Stimulated activated CD4-positive, alpha-beta T cell treated with anti-CD3 and anti-CD28 coated beads, Interleukin-12 subunit alpha, Interleukin-12 subunit beta, amount 100 ng/mL, for 48 hours (primary cell): ENCODE data around the gene UGGT1.
A peak's percentile ranks its signal among the peaks of the same experiment; 100 is the strongest.
"Not testable (repeated sequence)": the region's sequence is repeated elsewhere in the genome, so short reads cannot be mapped to it uniquely, and the experiment has no call there.

Experiments used
- DNase-seq, 3 donors: peaks; one replicate each; pipeline ENCODE4 v3.0.0-alpha.2; 2020; ENCODE audit warnings: low read depth in 2 of 3, low spot score in 1 of 3

UGGT1 gene

GRCh38 chr2:128174067-128174466 is 83.1 kb downstream of the UGGT1 start:
- DNase-seq = not testable (repeated sequence)

- no peak for DNase-seq
These were observed 86.3 kb downstream of the UGGT1 start for GRCh38 chr2:128177315-128177714.

GRCh38 chr2:128178149-128178649 is 87.2 kb downstream of the UGGT1 start:
- no peak for DNase-seq

- peak; percentile 15 to 32 (median 17) for DNase-seq
These were observed 87.9 kb downstream of the UGGT1 start for GRCh38 chr2:128178650-128179460.

GRCh38 chr2:128179461-128179755 is 88.4 kb downstream of the UGGT1 start:
- DNase-seq = no peak

- DNase-seq = no peak
These were observed 89.0 kb downstream of the UGGT1 start for GRCh38 chr2:128180031-128180430.

GRCh38 chr2:128185576-128185975 is 94.6 kb downstream of the UGGT1 start:
- no peak for DNase-seq

- no peak for DNase-seq
These were observed 96.1 kb downstream of the UGGT1 start for GRCh38 chr2:128187032-128187654.

DNA sequence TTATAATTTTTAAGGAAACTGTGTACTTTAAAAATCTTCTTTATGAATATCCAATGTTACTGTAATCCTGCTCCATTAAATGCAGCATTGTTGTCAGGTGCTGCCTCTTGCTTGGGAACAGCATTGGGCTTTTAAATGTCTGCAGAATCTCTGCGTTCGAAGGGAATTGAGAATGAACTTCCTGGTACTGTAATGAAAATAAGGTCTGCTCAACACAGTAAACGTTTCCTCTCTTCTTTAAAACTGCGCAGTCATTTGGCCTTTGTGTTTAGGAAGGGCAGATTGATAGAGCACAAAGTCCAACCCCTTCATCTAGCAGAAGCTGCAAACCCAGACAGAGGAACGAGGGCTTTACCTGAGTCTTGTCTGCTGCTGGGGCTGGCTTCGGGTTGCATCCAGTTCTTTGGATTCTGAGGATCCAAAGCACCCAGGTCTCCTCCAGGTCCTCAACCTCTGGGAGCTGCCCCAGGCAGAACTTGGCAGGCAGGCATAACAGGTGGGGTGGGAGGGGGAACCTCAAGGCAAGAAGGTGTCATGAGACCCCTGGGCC is 104.5 kb downstream of the UGGT1 start:
- no peak for DNase-seq

GRCh38 chr2:128196026-128196425 is 105.0 kb downstream of the UGGT1 start:
- no peak for DNase-seq

GRCh38 chr2:128196471-128196931 is 105.5 kb downstream of the UGGT1 start:
- DNase-seq = no peak

- DNase-seq = no peak
These were observed 106.1 kb downstream of the UGGT1 start for GRCh38 chr2:128197059-128197458.

- no peak for DNase-seq
These were observed 107.7 kb downstream of the UGGT1 start for GRCh38 chr2:128198656-128199055.

DNA sequence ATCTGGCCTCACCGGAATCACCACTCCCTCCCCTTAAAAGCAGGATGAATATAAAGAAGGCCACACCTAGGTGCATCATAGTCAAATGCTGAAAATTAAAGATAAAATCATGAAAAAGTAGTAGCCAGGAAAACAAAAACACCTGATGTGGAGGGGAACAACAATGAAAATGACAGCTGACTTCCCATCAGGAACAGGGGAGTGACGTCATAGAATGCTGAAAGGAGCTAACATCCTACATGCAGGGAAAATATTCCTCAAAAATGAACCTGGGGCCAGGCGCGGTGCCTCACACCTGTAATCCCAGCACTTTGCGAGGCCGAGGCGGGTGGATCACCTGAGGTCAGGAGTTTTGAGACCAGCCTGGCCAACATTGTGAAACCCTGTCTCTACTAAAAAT is 108.1 kb downstream of the UGGT1 start:
- no peak for DNase-seq

DNA sequence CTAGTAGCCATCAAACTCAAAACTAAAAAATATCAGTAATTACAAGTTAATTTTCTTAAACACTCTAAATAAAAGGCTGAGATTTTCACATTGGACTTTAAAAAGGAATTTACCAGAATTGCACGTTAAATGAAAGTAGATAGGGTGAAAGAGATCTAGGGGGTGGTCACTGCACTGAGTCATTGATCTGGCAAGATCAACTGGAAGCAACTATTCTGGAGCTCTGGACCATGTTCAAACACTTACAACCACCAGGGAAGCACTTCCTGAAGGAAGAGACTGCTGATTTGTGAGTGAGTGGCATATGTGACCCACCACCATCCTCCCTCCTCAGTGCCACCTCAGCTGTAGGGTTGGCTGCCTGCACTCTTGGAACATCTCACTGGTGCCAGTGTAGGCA is 111.8 kb downstream of the UGGT1 start:
- no peak for DNase-seq

GRCh38 chr2:128206245-128206644 is 115.2 kb downstream of the UGGT1 start:
- DNase-seq = no peak

GRCh38 chr2:128208023-128208422 is 117.0 kb downstream of the UGGT1 start:
- no peak for DNase-seq

DNA sequence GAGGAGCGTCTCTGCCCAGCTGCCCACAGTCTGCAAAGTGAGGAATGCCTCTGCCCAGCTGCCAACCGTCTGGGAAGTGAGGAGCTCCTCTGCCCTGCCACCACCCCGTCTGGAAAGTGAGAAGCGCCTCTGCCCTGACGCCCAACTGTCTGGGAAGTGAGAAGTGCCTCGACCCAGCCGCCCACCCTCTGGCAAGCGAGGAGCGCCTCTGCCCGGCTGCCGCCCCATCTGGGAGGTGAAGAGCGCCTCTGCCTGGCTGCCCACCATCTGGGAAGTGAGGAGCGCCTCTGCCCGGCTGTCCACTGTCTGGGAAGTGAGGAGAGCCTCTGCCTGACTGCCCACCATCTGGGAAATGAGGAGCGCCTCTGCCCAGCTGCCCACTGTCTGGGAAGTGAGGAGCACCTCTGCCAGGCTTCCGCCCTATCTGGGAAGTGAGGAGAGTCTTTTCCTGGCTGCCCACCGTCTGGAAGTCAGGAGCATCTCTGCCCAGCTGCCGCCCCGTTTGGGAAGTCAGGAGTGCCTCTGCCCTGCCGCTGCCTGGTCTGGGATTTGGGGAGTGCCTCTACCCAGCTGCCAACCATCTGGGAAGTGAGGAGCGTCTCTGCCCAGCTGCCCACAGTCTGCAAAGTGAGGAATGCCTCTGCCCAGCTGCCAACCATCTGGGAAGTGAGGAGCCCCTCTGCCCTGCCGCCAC is 117.8 kb downstream of the UGGT1 start:
- not testable (repeated sequence) for DNase-seq

GRCh38 chr2:128214251-128214650 is 123.3 kb downstream of the UGGT1 start:
- no peak for DNase-seq

DNA sequence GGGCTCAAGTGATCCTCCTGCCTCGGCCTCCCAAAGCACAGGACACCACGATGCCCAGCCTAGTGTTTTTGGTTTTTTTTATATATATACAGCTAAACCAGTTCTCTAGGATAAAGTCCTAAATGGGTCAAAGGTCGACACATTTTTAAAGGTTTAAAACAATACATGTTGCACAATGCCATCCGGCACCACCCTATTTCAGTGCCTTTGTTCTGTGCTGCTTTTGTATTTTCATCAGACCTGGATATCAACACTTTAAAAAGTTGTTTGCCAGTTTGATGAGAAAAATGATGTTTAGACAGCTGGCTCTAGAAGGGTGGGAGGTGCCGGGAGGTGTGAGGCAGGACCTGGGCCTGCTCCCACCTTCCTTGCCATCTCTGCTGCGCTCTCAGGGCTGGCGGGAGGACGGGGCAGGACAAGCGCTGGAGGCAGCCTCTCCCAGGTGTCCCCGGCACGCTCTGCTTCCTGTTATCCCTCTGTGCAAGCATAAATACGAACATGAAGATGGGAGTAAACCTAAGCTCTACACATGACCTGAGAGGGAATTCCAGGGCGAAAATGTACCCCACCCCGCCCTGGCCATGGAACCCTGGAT is 124.0 kb downstream of the UGGT1 start:
- no peak for DNase-seq

- no peak for DNase-seq
These were observed 125.1 kb downstream of the UGGT1 start for GRCh38 chr2:128215897-128216642.
